Immature natural killer cell (primary cell): ENCODE measurements around the gene PADI4. TPM values are rescaled to one million over a fixed set of nuclear protein-coding genes. Genes with fewer than 3 reads are reported as not detected.
A peak's percentile ranks its signal among the peaks of the same experiment; 100 is the strongest.

Experiments used
- DNase-seq, 3 donors: peaks; one replicate each; pipeline ENCODE4 v3.0.0; 2022; ENCODE audit warnings: mixed read lengths in 1 of 3
- H3K27ac Mint-ChIP-seq, 6 donors: one replicate each; pipeline ENCODE4 v1.8.0; 2020; ENCODE audit warnings: mixed read lengths in 6 of 6, mild to moderate bottlenecking in 5 of 6, inconsistent platforms in 4 of 6, moderate library complexity in 3 of 6
- H3K27me3 Mint-ChIP-seq, 3 donors: one replicate each; pipeline ENCODE4 v1.8.0; 2020 to 2021; ENCODE audit warnings: low read depth in 3 of 3, mild to moderate bottlenecking in 3 of 3, mixed read lengths in 3 of 3, moderate library complexity in 3 of 3, inconsistent platforms in 1 of 3
- H3K36me3 Mint-ChIP-seq, 3 donors: one replicate each; pipeline ENCODE4 v1.8.0; 2020; ENCODE audit warnings: mixed read lengths in 3 of 3, inconsistent platforms in 2 of 3, mild to moderate bottlenecking in 2 of 3
- H3K4me1 Mint-ChIP-seq, 2 donors: one replicate each; pipeline ENCODE4 v1.8.0; 2020; ENCODE audit warnings: inconsistent platforms in 2 of 2, mild to moderate bottlenecking in 2 of 2, mixed read lengths in 2 of 2, moderate library complexity in 1 of 2
- H3K4me3 Mint-ChIP-seq, 5 donors: one replicate each; pipeline ENCODE4 v1.8.0; 2020; ENCODE audit warnings: mild to moderate bottlenecking in 5 of 5, mixed read lengths in 5 of 5, inconsistent platforms in 3 of 5, moderate library complexity in 3 of 5
- H3K9me3 Mint-ChIP-seq, 6 donors: one replicate each; pipeline ENCODE4 v1.8.0; 2020; ENCODE audit warnings: mild to moderate bottlenecking in 6 of 6, mixed read lengths in 6 of 6, inconsistent platforms in 4 of 6, moderate library complexity in 3 of 6
- polyA plus RNA-seq, 3 donors: library from polyadenylated mRNA; unstranded; fragments of 300-500 nt; fragmentation: Illumina TruSeq; gene quantifications; one replicate each; pipeline ENCODE4 v1.2.3, GENCODE V29; 2021

PADI4 gene
- polyA plus RNA-seq, 3 donors from 2014 or later = 1.4 to 5.1 (median 3.0) TPM

GRCh38 chr1:17351598-17352324 is 43.8 kb downstream of the PADI4 start:
- Mint-ChIP-seq H3K4me3 (no peak overlapping the region), H3K4me1 (peaks cover 0 to 13% of the 10 kb centered on the region in 2 donors), H3K27ac (no peak overlapping the region), H3K27me3 (peaks cover 0 to 6% (median 0%) of the 10 kb centered on the region in 3 donors), H3K9me3 (no peaks in the 10 kb centered on the region), H3K36me3 (no peaks in the 10 kb centered on the region)
- no peak for DNase-seq

- Mint-ChIP-seq H3K4me1 (peaks cover 0 to 13% of the 10 kb centered on the region in 2 donors), H3K4me3 (no peak overlapping the region), H3K27me3 (peaks cover 0 to 6% (median 0%) of the 10 kb centered on the region in 3 donors), H3K36me3 (no peaks in the 10 kb centered on the region), H3K9me3 (no peaks in the 10 kb centered on the region), H3K27ac (no peak overlapping the region)
- no peak for DNase-seq
Measured at GRCh38 chr1:17352419-17352909, 44.5 kb downstream of the PADI4 start.

GRCh38 chr1:17355898-17356297 is 47.9 kb downstream of the PADI4 start:
- Mint-ChIP-seq H3K9me3 (no peaks in the 10 kb centered on the region), H3K36me3 (no peaks in the 10 kb centered on the region), H3K27me3 (peaks cover 0 to 6% (median 1%) of the 10 kb centered on the region in 3 donors), H3K4me3 (peak overlapping the region in 3 of 5 donors; percentile 48 to 71 (median 58)), H3K27ac (peak overlapping the region in 3 of 6 donors; percentile 42 to 50 (median 47)), H3K4me1 (peaks cover 0 to 7% of the 10 kb centered on the region in 2 donors)
- DNase-seq = peak in 1 of 3 donors; percentile 3

- Mint-ChIP-seq H3K27ac (peak overlapping the region in 3 of 6 donors; percentile 42 to 66 (median 50)), H3K9me3 (no peaks in the 10 kb centered on the region), H3K36me3 (no peaks in the 10 kb centered on the region), H3K4me3 (peak overlapping the region in 4 of 5 donors; percentile 40 to 71 (median 53)), H3K4me1 (peaks cover 0 to 7% of the 10 kb centered on the region in 2 donors), H3K27me3 (peaks cover 0 to 6% (median 1%) of the 10 kb centered on the region in 3 donors)
- no peak for DNase-seq
Measured at GRCh38 chr1:17356387-17357026, 48.5 kb downstream of the PADI4 start.

- no peak overlapping the region for H3K27ac Mint-ChIP-seq
- no peak overlapping the region for H3K4me3 Mint-ChIP-seq
- peaks cover 0 to 7% of the 10 kb centered on the region in 2 donors for H3K4me1 Mint-ChIP-seq
- peaks cover 0 to 6% (median 1%) of the 10 kb centered on the region in 3 donors for H3K27me3 Mint-ChIP-seq
- H3K36me3 Mint-ChIP-seq = no peaks in the 10 kb centered on the region
- H3K9me3 Mint-ChIP-seq = no peaks in the 10 kb centered on the region
- DNase-seq = no peak
Measured at GRCh38 chr1:17358557-17358956, 50.6 kb downstream of the PADI4 start.

- DNase-seq = no peak
- no peaks in the 10 kb centered on the region for H3K36me3 Mint-ChIP-seq
- no peaks in the 10 kb centered on the region for H3K9me3 Mint-ChIP-seq
- H3K27ac Mint-ChIP-seq = no peak overlapping the region
- no peak overlapping the region for H3K4me3 Mint-ChIP-seq
- peaks cover 0 to 6% (median 4%) of the 10 kb centered on the region in 3 donors for H3K27me3 Mint-ChIP-seq
- H3K4me1 Mint-ChIP-seq = peaks cover 0 to 7% of the 10 kb centered on the region in 2 donors
Measured at GRCh38 chr1:17359031-17359430, 51.0 kb downstream of the PADI4 start.

GRCh38 chr1:17359808-17360207 is 51.8 kb downstream of the PADI4 start:
- Mint-ChIP-seq H3K4me1 (peaks cover 0 to 7% of the 10 kb centered on the region in 2 donors), H3K4me3 (no peak overlapping the region), H3K27ac (no peak overlapping the region), H3K36me3 (no peaks in the 10 kb centered on the region), H3K9me3 (no peaks in the 10 kb centered on the region), H3K27me3 (peaks cover 0 to 5% (median 4%) of the 10 kb centered on the region in 3 donors)
- DNase-seq = no peak

- peaks cover 0 to 5% (median 4%) of the 10 kb centered on the region in 3 donors for H3K27me3 Mint-ChIP-seq
- H3K27ac Mint-ChIP-seq = no peak overlapping the region
- no peaks in the 10 kb centered on the region for H3K9me3 Mint-ChIP-seq
- H3K4me1 Mint-ChIP-seq = peaks cover 0 to 7% of the 10 kb centered on the region in 2 donors
- no peak overlapping the region for H3K4me3 Mint-ChIP-seq
- DNase-seq = no peak
- no peaks in the 10 kb centered on the region for H3K36me3 Mint-ChIP-seq
Measured at GRCh38 chr1:17360272-17360956, 52.4 kb downstream of the PADI4 start.

GRCh38 chr1:17361687-17362086 is 53.7 kb downstream of the PADI4 start:
- DNase-seq = no peak
- Mint-ChIP-seq H3K4me1 (peaks cover 0 to under 1% of the 10 kb centered on the region in 2 donors), H3K27me3 (peaks cover 0 to 6% (median 4%) of the 10 kb centered on the region in 3 donors), H3K36me3 (no peaks in the 10 kb centered on the region), H3K4me3 (no peak overlapping the region), H3K9me3 (no peaks in the 10 kb centered on the region), H3K27ac (no peak overlapping the region)

- H3K4me1 Mint-ChIP-seq = no peaks in the 10 kb centered on the region
- H3K36me3 Mint-ChIP-seq = no peaks in the 10 kb centered on the region
- H3K4me3 Mint-ChIP-seq = no peak overlapping the region
- H3K27me3 Mint-ChIP-seq = peaks cover 0 to 5% (median 4%) of the 10 kb centered on the region in 3 donors
- DNase-seq = no peak
- no peaks in the 10 kb centered on the region for H3K9me3 Mint-ChIP-seq
- H3K27ac Mint-ChIP-seq = no peak overlapping the region
Measured at GRCh38 chr1:17363351-17363750, 55.4 kb downstream of the PADI4 start.

- Mint-ChIP-seq H3K27me3 (peaks cover 0 to 5% (median 4%) of the 10 kb centered on the region in 3 donors), H3K27ac (no peak overlapping the region), H3K4me1 (no peaks in the 10 kb centered on the region)
Measured at GRCh38 chr1:17363771-17364170, 55.8 kb downstream of the PADI4 start.

GRCh38 chr1:17365293-17365692 is 57.3 kb downstream of the PADI4 start:
- Mint-ChIP-seq H3K27ac (no peak overlapping the region), H3K27me3 (peaks cover 0 to 5% (median 2%) of the 10 kb centered on the region in 3 donors), H3K9me3 (no peaks in the 10 kb centered on the region), H3K4me1 (no peaks in the 10 kb centered on the region), H3K36me3 (no peaks in the 10 kb centered on the region), H3K4me3 (no peak overlapping the region)
- DNase-seq = no peak

More at GRCh38 chr1:17363771-17364170, 55.8 kb downstream of the PADI4 start:
- no peak overlapping the region for H3K4me3 Mint-ChIP-seq
- H3K9me3 Mint-ChIP-seq = no peaks in the 10 kb centered on the region
- DNase-seq = no peak
- no peaks in the 10 kb centered on the region for H3K36me3 Mint-ChIP-seq

- no peaks in the 10 kb centered on the region for H3K4me1 Mint-ChIP-seq
- H3K27me3 Mint-ChIP-seq = peaks cover 0 to 5% (median 2%) of the 10 kb centered on the region in 3 donors
- H3K36me3 Mint-ChIP-seq = no peaks in the 10 kb centered on the region
- DNase-seq = no peak
- H3K9me3 Mint-ChIP-seq = no peaks in the 10 kb centered on the region
- H3K4me3 Mint-ChIP-seq = no peak overlapping the region
- H3K27ac Mint-ChIP-seq = no peak overlapping the region
Measured at GRCh38 chr1:17369466-17369865, 61.5 kb downstream of the PADI4 start.

GRCh38 chr1:17370618-17371017 is 62.6 kb downstream of the PADI4 start:
- DNase-seq = no peak
- Mint-ChIP-seq H3K27ac (no peak overlapping the region), H3K4me1 (no peaks in the 10 kb centered on the region)

More at GRCh38 chr1:17370618-17371017, 62.6 kb downstream of the PADI4 start:
- H3K4me3 Mint-ChIP-seq = no peak overlapping the region
- no peaks in the 10 kb centered on the region for H3K36me3 Mint-ChIP-seq
- H3K27me3 Mint-ChIP-seq = peaks cover 0 to 2% (median 2%) of the 10 kb centered on the region in 3 donors
- H3K9me3 Mint-ChIP-seq = no peaks in the 10 kb centered on the region
